ENCODE data around the gene SLC17A1. TPM values are rescaled to one million over a fixed set of nuclear protein-coding genes. Genes with fewer than 3 reads are reported as not detected.

Gene SLC17A1
- total RNA-seq: not detected

- FAIRE-seq (no peak), DNase-seq (ENCODE audit: low spot score in 2 of 2) (no peak)
Measured at GRCh38 chr6:25831532-25832306, at the start of gene SLC17A1. TSS of gene SLC17A1 (minus strand) at chr6:25832052. CDS start at chr6:25830557, 1,495 bp downstream.

DNA sequence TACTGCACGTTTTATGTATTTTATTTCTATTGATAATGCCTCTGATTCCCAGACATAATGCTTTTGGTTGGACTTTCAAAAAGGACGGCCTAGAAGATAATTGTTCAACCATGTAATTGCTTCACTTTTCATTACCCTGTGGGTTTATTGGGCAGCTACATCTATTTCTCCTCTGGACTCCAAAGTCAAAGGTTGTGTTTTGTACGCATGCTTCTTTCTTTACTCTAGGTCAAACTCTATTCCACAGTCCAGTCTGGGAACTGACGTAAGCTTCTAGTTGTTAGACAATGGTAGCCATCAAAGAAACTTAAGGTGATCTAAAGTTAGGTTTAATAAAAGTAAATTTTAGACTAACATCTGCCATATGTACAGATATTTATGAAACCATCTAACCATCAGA, 48.7 kb upstream of the SLC17A1 start:
- FAIRE-seq (no peak), DNase-seq (ENCODE audit: low spot score in 2 of 2) (no peak)

DNA sequence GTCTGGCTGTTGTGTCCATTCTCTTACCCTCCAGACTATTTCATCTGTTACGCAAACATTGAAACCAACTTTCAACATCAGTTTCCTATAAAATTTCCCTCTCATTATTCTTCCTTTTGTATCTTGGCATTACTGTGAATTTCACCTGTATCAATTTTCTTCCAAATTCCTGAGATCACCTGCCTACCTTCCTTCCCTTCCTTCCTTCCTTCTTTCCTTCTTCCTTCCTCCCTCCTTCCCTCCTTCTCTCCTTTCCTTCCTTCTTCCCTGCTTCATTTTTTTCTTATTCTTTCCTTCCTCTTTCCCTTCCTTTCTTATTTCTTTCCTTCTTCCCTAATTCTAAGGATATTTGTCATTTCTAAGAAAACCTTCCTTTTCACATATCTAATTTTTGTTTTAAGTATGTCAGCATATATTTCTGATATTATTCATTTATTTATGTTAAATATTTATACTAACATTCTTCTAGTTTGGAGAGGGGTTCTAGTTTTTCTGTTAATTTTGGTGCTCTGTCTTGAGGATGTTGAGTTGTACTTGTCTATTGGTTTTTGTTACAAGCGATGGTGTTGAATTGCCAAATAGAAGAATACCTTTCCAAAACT, 47.0 kb upstream of the SLC17A1 start:
- FAIRE-seq: no peak
- DNase-seq (ENCODE audit: low spot score in 2 of 2): no peak

GRCh38 chr6:25875926-25876602, 44.2 kb upstream of the SLC17A1 start:
- FAIRE-seq: no peak

GRCh38 chr6:25875563-25875905, 43.7 kb upstream of the SLC17A1 start:
- no peak for DNase-seq (ENCODE audit: low spot score in 2 of 2)
- FAIRE-seq: no peak

More at GRCh38 chr6:25875926-25876602, 44.2 kb upstream of the SLC17A1 start:
- no peak for DNase-seq (ENCODE audit: low spot score in 2 of 2)

GRCh38 chr6:25874822-25875562, 43.1 kb upstream of the SLC17A1 start:
- FAIRE-seq (no peak), DNase-seq (ENCODE audit: low spot score in 2 of 2) (no peak)

DNA sequence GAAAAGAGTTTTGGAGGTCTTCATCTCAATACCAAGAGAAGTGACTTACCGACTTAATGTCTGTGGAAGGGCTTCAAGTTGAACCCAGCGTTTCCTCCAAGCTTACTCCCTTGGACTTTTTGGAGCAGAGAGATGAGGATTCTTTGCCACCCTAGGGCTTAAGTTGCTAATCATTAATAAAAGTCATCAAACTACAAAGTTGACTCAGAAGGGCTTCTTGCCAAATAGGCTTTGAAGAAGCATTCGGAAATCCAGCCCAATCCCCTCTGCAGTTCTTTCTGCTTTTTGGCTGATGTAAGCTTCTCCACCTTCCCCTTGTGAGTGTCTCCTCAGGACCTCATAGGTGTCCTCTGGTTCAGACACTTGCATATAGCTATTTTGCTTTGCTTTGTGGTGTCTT, 42.3 kb upstream of the SLC17A1 start, which contains the start of gene SLC17A3:
SLC17A3 (minus strand) TSS at position 126 of the 400 bp plus-strand sequence. CDS start 5,856 bp downstream, outside the sequence.
- no peak for DNase-seq (ENCODE audit: low spot score in 2 of 2)
- FAIRE-seq: no peak

- FAIRE-seq: no peak
- DNase-seq (ENCODE audit: low spot score in 2 of 2): no peak
Measured at GRCh38 chr6:25872814-25873213, 41.0 kb upstream of the SLC17A1 start.

- FAIRE-seq: no peak
- no peak for DNase-seq (ENCODE audit: low spot score in 2 of 2)
Measured at GRCh38 chr6:25869840-25870239, 38.0 kb upstream of the SLC17A1 start.

DNA sequence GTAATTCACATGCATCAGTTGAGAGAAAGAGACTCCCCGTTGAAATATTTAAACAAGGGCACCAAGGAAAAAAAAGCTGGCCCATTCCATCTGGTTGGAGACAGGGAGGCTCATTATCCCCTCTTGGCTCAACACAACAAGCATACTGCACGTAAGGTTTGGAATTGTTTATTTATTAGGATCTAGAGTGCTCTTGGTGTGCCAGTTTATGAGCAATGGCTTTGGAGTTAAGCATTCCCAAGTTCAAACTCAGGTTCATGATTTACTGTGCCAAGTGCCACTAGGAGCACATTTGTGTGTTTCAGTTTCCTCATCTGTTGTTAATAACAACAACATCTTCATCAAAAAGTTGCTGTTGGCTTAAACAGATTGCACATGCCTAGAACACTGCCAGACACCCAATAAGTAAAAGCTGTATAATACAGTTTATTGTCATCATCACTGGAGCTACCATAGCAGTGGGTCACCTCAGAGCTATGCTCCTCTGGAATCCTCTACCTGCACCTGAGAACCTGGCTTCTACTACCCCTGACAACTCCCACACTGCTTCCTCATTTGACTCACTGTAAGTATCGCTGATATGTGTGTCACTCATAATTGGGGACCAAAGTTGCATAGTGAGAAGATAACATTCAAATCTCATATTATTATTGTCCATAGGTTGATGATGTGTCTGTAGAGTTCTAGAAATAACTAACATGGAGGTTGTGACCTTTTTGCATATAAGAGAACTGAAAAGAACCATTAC, 36.8 kb upstream of the SLC17A1 start:
- DNase-seq (ENCODE audit: low spot score in 2 of 2) (no peak), FAIRE-seq (no peak)

- FAIRE-seq (no peak), DNase-seq (ENCODE audit: low spot score in 2 of 2) (no peak)
Measured at GRCh38 chr6:25866011-25866410, 34.2 kb upstream of the SLC17A1 start.

DNA sequence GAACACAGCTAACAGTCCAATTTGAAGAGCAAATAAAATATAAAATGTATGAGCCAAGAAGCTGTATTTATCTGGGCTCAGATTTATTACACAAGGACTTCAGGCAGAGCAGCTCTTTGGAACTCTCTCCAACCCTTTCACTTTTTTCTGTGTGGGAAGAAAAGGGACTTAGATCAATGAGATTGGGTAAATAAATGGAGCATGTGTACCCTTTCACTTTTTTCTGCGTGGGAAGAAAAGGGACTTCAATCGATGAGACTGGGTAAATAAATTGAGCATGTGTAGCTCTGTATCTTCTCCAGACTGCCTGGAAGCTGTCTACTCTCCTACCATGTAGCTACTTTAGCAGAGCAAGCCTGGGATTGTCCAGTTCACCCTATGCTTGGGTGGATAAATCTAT, 31.5 kb upstream of the SLC17A1 start:
- FAIRE-seq (no peak), DNase-seq (ENCODE audit: low spot score in 2 of 2) (no peak)

GRCh38 chr6:25862199-25862598, 30.3 kb upstream of the SLC17A1 start:
- DNase-seq (ENCODE audit: low spot score in 2 of 2): no peak
- FAIRE-seq: no peak

GRCh38 chr6:25852756-25853155, 20.9 kb upstream of the SLC17A1 start:
- no peak for FAIRE-seq
- DNase-seq (ENCODE audit: low spot score in 2 of 2): no peak

DNA sequence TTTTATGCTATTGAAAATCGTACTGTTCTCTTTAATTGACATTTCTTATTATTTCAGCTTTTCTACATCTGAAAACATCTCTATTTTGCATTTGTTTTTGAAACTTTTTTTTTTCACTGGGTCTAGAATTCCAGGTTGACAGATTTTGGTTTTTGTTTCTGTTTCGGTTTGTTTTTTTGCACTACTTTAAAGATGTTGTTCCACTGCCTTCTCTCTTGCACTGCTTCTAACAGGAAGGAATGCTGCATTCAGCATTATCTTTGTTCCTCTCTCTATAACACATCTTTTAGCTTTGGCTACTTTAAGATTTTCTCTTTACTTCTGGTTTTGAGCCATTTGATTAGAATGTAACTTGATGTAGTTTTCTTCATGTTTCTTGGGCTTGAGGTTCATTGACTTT, 20.1 kb upstream of the SLC17A1 start:
- DNase-seq (ENCODE audit: low spot score in 2 of 2): no peak
- FAIRE-seq: no peak

DNA sequence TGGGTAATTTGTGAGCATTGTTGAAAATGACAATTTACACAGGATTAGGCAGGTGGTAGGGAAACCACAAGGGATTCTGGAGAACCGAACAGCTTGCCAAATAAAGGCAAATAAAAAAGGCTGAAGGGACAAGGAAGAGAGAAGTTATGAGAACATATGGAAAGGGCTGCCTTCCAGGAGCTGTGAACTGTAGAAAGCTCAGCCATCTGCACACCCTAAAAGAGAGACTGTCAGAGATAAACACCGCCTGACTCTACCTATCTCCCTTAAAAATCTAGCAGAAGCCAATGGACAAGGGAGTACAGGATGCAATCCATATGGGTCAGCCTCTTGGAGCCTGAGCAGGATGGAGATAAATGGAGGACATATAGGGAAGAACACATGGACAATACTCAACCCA, 12.7 kb upstream of the SLC17A1 start:
- no peak for DNase-seq (ENCODE audit: low spot score in 2 of 2)
- no peak for FAIRE-seq

DNA sequence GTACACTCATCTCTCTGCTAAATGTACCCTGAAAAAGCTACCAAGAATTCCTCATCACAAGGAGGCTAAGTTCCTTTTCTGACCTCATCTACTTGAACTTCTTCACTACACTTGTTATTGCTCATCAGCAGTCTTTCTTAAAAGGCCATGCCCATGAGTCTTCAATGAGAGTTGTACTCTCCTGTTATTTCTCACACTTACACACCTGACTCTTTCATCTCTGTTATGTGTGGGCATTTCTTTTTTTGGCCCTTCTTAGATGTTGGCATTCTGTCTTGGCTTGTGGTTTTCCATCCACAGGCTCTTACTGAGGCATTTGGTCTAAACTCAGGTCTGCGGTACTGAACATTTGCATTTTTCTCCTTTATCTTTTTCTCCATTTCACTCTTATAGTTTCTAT, 10.7 kb upstream of the SLC17A1 start:
- DNase-seq (ENCODE audit: low spot score in 2 of 2) (no peak), FAIRE-seq (no peak)

- DNase-seq (ENCODE audit: low spot score in 2 of 2) (no peak), FAIRE-seq (no peak)
Measured at GRCh38 chr6:25835442-25836283, 3.8 kb upstream of the SLC17A1 start.

- FAIRE-seq (no peak), DNase-seq (ENCODE audit: low spot score in 2 of 2) (no peak)
Measured at GRCh38 chr6:25834950-25835349, 3.1 kb upstream of the SLC17A1 start.

Measured in frontal cortex (tissue), 4 donors.